ENCODE data around the gene ATOH7. TPM values are rescaled to one million over a fixed set of nuclear protein-coding genes. Genes with fewer than 3 reads are reported as not detected.
"Not testable (repeated sequence)": the region's sequence is repeated elsewhere in the genome, so short reads cannot be mapped to it uniquely, and the experiment has no call there.

The ATOH7 gene
- total RNA-seq: not detected

- ChIA-PET POLR2A (interaction anchor here (0.6 kb wide), 1 partner anchor 363 kb away, joined by 4 read pairs; no protein-coding TSS in a partner anchor), CTCF (interaction anchor here (1.0 kb wide), 2 partner anchors 9 to 117 kb away, joined by 3 to 4 read pairs; no protein-coding TSS in a partner anchor)
Observed at GRCh38 chr10:68231817-68232251, at the start of gene ATOH7. ATOH7 (minus strand) TSS chr10:68232113; CDS start chr10:68231677, 436 bp downstream.

- ChIA-PET CTCF (no interaction called here), POLR2A (no interaction called here)
Observed at GRCh38 chr10:68280758-68281157, 48.8 kb upstream of the ATOH7 start.

GRCh38 chr10:68278906-68279753, 47.2 kb upstream of the ATOH7 start:
- POLR2A ChIA-PET, CTCF ChIA-PET: not testable (repeated sequence)

- POLR2A ChIA-PET, CTCF ChIA-PET: not testable (repeated sequence)
Observed at GRCh38 chr10:68277814-68278213, 45.9 kb upstream of the ATOH7 start.

GRCh38 chr10:68276224-68276623, 44.3 kb upstream of the ATOH7 start:
- ChIA-PET POLR2A (no interaction called here), CTCF (no interaction called here)

- ChIA-PET CTCF (no interaction called here), POLR2A (interaction anchor here (0.6 kb wide), 1 partner anchor 638 kb away, joined by 3 read pairs; no protein-coding TSS in a partner anchor)
Observed at GRCh38 chr10:68275600-68276126, 43.8 kb upstream of the ATOH7 start.

GRCh38 chr10:68272833-68273232, 40.9 kb upstream of the ATOH7 start:
- POLR2A ChIA-PET: interaction anchor here (0.8 kb wide), 1 partner anchor 12 kb away, joined by 3 read pairs; no protein-coding TSS in a partner anchor

GRCh38 chr10:68271196-68271882, 39.4 kb upstream of the ATOH7 start:
- ChIA-PET CTCF (no interaction called here), POLR2A (no interaction called here)

More at GRCh38 chr10:68272833-68273232, 40.9 kb upstream of the ATOH7 start:
- CTCF ChIA-PET: no interaction called here

- POLR2A ChIA-PET: no interaction called here
- CTCF ChIA-PET: no interaction called here
Observed at GRCh38 chr10:68269562-68270290, 37.8 kb upstream of the ATOH7 start.

- ChIA-PET CTCF (no interaction called here), POLR2A (no interaction called here)
Observed at GRCh38 chr10:68261132-68261856, 29.4 kb upstream of the ATOH7 start.

GRCh38 chr10:68253346-68253745, 21.4 kb upstream of the ATOH7 start:
- CTCF ChIA-PET: interaction anchor here (0.6 kb wide), 1 partner anchor 22 kb away, joined by 3 read pairs; no protein-coding TSS in a partner anchor

GRCh38 chr10:68251625-68252495, 19.9 kb upstream of the ATOH7 start:
- ChIA-PET POLR2A (no interaction called here), CTCF (no interaction called here)

More at GRCh38 chr10:68253346-68253745, 21.4 kb upstream of the ATOH7 start:
- POLR2A ChIA-PET: no interaction called here

GRCh38 chr10:68251151-68251550, 19.2 kb upstream of the ATOH7 start:
- ChIA-PET POLR2A (no interaction called here), CTCF (no interaction called here)

- POLR2A ChIA-PET: no interaction called here
- CTCF ChIA-PET: no interaction called here
Observed at GRCh38 chr10:68249297-68249696, 17.4 kb upstream of the ATOH7 start.

GRCh38 chr10:68247931-68248330, 16.0 kb upstream of the ATOH7 start:
- ChIA-PET POLR2A (no interaction called here), CTCF (interaction anchor here (0.6 kb wide), 1 partner anchor 100 kb away, joined by 3 read pairs; no protein-coding TSS in a partner anchor)

GRCh38 chr10:68246397-68246796, 14.5 kb upstream of the ATOH7 start:
- CTCF ChIA-PET, POLR2A ChIA-PET: not testable (repeated sequence)

- POLR2A ChIA-PET: no interaction called here
- CTCF ChIA-PET: no interaction called here
Observed at GRCh38 chr10:68242051-68242450, 10.1 kb upstream of the ATOH7 start.

GRCh38 chr10:68239596-68240150, 7.8 kb upstream of the ATOH7 start:
- CTCF ChIA-PET: no interaction called here
- POLR2A ChIA-PET: no interaction called here

Data from activated CD8-positive, alpha-beta memory T cell treated with anti-CD3 and anti-CD28 coated beads for 36 hours (primary cell).